ENCODE results near the gene VSIG8. TPM values are rescaled to one million over a fixed set of nuclear protein-coding genes. Genes with fewer than 3 reads are reported as not detected.

VSIG8 gene
- total RNA-seq, 1 donor from 2014 or later, result not detected

DNA sequence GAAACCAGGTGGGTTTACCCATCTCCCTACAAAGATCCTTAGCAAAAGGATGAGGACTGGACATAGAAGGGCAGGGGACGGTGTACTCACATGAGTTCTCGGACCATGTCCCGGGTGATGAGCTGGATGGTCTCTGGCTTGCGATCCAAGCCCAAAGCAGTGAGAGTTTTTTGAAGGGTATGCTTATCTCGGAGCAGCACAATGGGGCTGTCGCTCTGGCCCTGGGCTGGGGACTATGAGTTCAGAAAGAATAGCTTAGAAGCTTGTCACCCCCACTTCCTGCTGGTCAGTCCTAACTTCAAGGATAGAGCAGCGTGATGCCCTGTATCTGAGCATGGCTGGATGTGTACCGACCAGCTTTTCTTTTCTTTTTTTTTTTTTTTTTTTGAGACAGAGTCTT, 27.9 kb upstream of the VSIG8 start:
- FAIRE-seq (no peak), DNase-seq (ENCODE audit: low read depth) (no peak)
- Histone ChIP-seq H3K4me3 (ENCODE audit: low read depth, low read length) (no peak overlapping the region), H3K36me3 (ENCODE audit: control insufficient read depth, insufficient read depth, low read length) (no peaks in the 10 kb centered on the region), H3K27me3 (ENCODE audit: control insufficient read depth, insufficient read depth, low read length) (no peaks in the 10 kb centered on the region)
- TF ChIP-seq, protein P1, sequence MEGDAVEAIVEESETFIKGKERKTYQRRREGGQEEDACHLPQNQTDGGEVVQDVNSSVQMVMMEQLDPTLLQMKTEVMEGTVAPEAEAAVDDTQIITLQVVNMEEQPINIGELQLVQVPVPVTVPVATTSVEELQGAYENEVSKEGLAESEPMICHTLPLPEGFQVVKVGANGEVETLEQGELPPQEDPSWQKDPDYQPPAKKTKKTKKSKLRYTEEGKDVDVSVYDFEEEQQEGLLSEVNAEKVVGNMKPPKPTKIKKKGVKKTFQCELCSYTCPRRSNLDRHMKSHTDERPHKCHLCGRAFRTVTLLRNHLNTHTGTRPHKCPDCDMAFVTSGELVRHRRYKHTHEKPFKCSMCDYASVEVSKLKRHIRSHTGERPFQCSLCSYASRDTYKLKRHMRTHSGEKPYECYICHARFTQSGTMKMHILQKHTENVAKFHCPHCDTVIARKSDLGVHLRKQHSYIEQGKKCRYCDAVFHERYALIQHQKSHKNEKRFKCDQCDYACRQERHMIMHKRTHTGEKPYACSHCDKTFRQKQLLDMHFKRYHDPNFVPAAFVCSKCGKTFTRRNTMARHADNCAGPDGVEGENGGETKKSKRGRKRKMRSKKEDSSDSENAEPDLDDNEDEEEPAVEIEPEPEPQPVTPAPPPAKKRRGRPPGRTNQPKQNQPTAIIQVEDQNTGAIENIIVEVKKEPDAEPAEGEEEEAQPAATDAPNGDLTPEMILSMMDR (IDR thresholded peaks at IDR 0.05; ENCODE audit: insufficient read depth, low read length, severe bottlenecking), result no peak

DNA sequence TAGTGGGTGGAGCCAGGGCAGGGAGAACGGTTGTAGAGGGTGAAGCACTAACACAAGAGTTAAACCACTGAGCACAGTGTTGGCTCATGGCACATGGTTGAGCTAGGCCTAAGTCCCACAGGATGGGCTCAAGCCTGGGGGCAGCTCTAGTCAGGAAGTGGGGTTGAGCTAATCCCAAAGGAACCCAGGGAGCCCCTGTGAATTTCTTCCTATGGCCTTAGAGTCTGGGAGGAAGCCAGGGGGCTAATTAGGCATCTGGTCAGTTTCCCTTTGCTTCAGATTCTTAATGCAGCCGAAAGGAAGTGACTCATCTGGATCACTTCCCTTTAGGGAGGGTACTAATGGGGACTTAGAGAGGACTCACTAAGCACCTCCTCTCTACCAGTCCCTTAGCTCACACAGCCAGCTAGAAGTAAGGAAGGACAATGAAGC, 27.4 kb upstream of the VSIG8 start:
- no peak for FAIRE-seq

DNA sequence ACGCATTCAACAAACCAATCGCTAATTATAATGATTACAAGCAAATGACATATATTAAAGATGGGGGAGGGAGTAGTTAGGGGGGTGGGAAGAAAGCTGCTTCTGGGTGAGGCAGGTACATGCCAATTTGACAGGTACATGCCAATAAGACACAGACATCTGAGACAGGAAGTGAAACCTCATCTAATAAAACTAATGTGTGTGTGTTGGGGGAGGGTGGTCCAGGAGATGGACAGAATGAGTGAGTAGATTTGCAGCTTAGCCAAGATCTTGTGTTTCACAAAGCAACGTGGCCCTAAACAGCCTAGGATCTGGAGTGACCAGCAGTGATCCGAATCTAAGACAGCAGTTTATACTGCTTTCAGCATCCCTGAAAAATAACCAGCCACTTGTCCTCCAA, 26.7 kb upstream of the VSIG8 start:
- Histone ChIP-seq H3K27me3 (ENCODE audit: control insufficient read depth, insufficient read depth, low read length) (no peaks in the 10 kb centered on the region), H3K4me3 (ENCODE audit: low read depth, low read length) (no peak overlapping the region), H3K36me3 (ENCODE audit: control insufficient read depth, insufficient read depth, low read length) (no peaks in the 10 kb centered on the region)
- TF ChIP-seq, protein P1 (IDR thresholded peaks at IDR 0.05; ENCODE audit: insufficient read depth, low read length, severe bottlenecking), result no peak
- no peak for DNase-seq (ENCODE audit: low read depth)
- no peak for FAIRE-seq

More for the DNA sequence above, 27.4 kb upstream of the VSIG8 start:
- DNase-seq (ENCODE audit: low read depth), result peak; percentile 86
- H3K36me3 ChIP-seq (ENCODE audit: control insufficient read depth, insufficient read depth, low read length), result no peaks in the 10 kb centered on the region
- TF ChIP-seq, protein P1 (IDR thresholded peaks at IDR 0.05; ENCODE audit: insufficient read depth, low read length, severe bottlenecking), result no peak
- no peak overlapping the region for H3K4me3 ChIP-seq (ENCODE audit: low read depth, low read length)
- H3K27me3 ChIP-seq (ENCODE audit: control insufficient read depth, insufficient read depth, low read length), result no peaks in the 10 kb centered on the region

DNA sequence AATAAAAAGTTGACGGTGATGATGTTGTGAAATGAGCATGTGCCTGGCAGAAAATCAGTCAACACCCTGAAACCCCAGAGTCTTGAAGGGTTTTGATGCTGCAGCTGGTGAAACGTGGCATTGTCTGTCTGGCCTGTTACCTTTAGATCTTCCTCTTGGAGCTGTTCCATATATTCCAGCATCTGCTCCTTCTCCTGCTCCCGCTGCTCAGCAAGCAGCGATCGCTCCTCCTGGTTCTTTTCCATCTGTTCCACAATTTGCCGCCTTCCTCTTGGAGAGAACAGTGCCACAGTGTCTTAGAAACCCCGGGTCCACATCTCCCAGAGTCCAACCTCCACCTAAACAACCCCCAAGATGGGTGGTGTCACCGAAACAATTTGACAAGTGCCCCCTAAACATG, 21.8 kb upstream of the VSIG8 start:
- no peaks in the 10 kb centered on the region for H3K27me3 ChIP-seq (ENCODE audit: control insufficient read depth, insufficient read depth, low read length)
- H3K36me3 ChIP-seq (ENCODE audit: control insufficient read depth, insufficient read depth, low read length), result no peaks in the 10 kb centered on the region
- TF ChIP-seq, protein P1 (IDR thresholded peaks at IDR 0.05; ENCODE audit: insufficient read depth, low read length, severe bottlenecking), result no peak
- no peak for FAIRE-seq
- no peak overlapping the region for H3K4me3 ChIP-seq (ENCODE audit: low read depth, low read length)
- no peak for DNase-seq (ENCODE audit: low read depth)

DNA sequence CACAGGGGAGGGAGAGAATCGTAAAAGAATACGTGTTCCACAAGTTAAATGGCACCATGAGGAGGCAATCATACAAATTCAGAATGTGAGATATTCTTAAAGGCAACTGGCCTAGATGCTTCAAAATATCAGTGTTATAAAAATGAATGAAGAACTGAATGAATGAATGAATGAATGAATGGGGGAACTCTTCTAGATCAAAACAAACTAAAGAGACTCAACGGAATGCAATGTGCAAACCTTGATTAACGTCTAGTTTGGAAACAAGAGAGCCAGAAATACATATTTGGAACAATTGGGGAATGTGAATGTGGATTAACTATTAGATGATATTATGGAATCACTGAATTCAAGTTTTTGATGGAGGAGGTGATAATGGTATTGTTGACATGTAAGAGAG, 20.7 kb upstream of the VSIG8 start:
- TF ChIP-seq, protein P1 (IDR thresholded peaks at IDR 0.05; ENCODE audit: insufficient read depth, low read length, severe bottlenecking), result no peak
- no peaks in the 10 kb centered on the region for H3K27me3 ChIP-seq (ENCODE audit: control insufficient read depth, insufficient read depth, low read length)
- H3K36me3 ChIP-seq (ENCODE audit: control insufficient read depth, insufficient read depth, low read length), result no peaks in the 10 kb centered on the region
- DNase-seq (ENCODE audit: low read depth), result no peak
- FAIRE-seq, result no peak
- H3K4me3 ChIP-seq (ENCODE audit: low read depth, low read length), result no peak overlapping the region

DNA sequence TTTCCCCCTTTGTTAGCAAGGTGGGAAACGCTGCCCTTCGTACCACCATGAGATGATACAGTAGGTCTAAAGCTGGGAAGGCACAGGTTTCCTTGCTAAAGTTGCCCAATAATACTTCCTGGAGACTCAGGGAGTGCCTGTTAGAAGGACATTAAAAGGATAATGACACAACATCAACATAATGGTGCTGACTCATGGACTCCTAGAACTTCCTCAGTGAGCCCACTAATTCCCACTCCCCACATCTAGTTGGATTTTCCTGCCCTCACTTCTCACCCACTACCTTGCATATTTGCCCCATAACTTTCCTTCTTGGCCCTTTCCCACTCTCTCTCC, 20.0 kb upstream of the VSIG8 start:
- Histone ChIP-seq H3K36me3 (ENCODE audit: control insufficient read depth, insufficient read depth, low read length) (no peaks in the 10 kb centered on the region), H3K4me3 (ENCODE audit: low read depth, low read length) (no peak overlapping the region), H3K27me3 (ENCODE audit: control insufficient read depth, insufficient read depth, low read length) (no peaks in the 10 kb centered on the region)
- TF ChIP-seq, protein P1 (IDR thresholded peaks at IDR 0.05; ENCODE audit: insufficient read depth, low read length, severe bottlenecking), result no peak
- DNase-seq (ENCODE audit: low read depth), result peak; percentile 85
- FAIRE-seq, result peak; percentile 47

Data from bronchial epithelial cell (primary cell).